GM12878 (cell line): ENCODE data around the gene FALEC.

Experiments
- CTCF ChIP-seq, 3 experiments: IDR thresholded peaks in 2 of 3; conservative IDR thresholded peaks in 1 of 3; 2 replicates each; pipeline ENCODE4 v1.5.1; 2011; ENCODE audit warnings: low read depth in 3 of 3, low read length in 3 of 3, mild to moderate bottlenecking in 3 of 3, control low read depth in 2 of 3, moderate library complexity in 2 of 3, inconsistent platforms in 1 of 3, mixed read lengths in 1 of 3; ENCODE audit not compliant: control insufficient read depth in 2 of 3, insufficient read depth in 1 of 3; ENCODE audit errors: extremely low read depth in 1 of 3
- FOXM1 ChIP-seq: IDR thresholded peaks from 2 replicates; pipeline ENCODE4 v1.6.1; 2012; ENCODE audit warnings: low read depth, mild to moderate bottlenecking, inconsistent platforms, low read length, moderate library complexity
- NFYB ChIP-seq: IDR thresholded peaks from 2 replicates; pipeline ENCODE4 v1.6.1; 2011; ENCODE audit warnings: low read depth, mild to moderate bottlenecking, low read length, improper control_type of control experiment, moderate library complexity; ENCODE audit not compliant: insufficient read depth
- ZBED1 ChIP-seq: IDR thresholded peaks from 2 replicates; pipeline ENCODE4 v1.6.1; 2016; ENCODE audit warnings: borderline replicate concordance

GRCh38 chr1:150544204-150544603 lies 28.7 kb downstream of the FALEC start:
- TF ChIP-seq CTCF (IDR thresholded peaks at IDR 0.05 in 2 of 3, conservative IDR thresholded peaks at IDR 0.05 in 1 of 3; ENCODE audit: control insufficient read depth in 2 of 3, extremely low read depth in 1 of 3, insufficient read depth in 1 of 3, low read depth in 3 of 3, low read length in 3 of 3) (no peak), FOXM1 (no peak), ZBED1 (no peak), NFYB (no peak)
